Erythroblast (primary cell): Measurements from ENCODE around the gene FAM153A.
"Not testable (repeated sequence)": the region's sequence is repeated elsewhere in the genome, so short reads cannot be mapped to it uniquely, and the experiment has no call there.

Experiments used
- GATA1 ChIP-seq: IDR thresholded peaks from 2 replicates; pipeline ENCODE4 v1.6.1; 2011; ENCODE audit warnings: low read depth, mild to moderate bottlenecking, control low read depth, low read length, moderate library complexity
- POLR2A ChIP-seq: IDR thresholded peaks from 2 replicates; pipeline ENCODE4 v1.6.1; 2011; ENCODE audit warnings: mild to moderate bottlenecking, low read length

GRCh38 chr5:177771206-177771605 is 11.5 kb downstream of the FAM153A start:
- TF ChIP-seq POLR2A, GATA1: not testable (repeated sequence)
